ENCODE measurements around the gene DYNLL2. TPM values are rescaled to one million over a fixed set of nuclear protein-coding genes. Genes with fewer than 3 reads are reported as not detected.
"Not testable (repeated sequence)": the region's sequence is repeated elsewhere in the genome, so short reads cannot be mapped to it uniquely, and the experiment has no call there.

The DYNLL2 gene
- total RNA-seq, 1 donor from 2014 or later: 28.3 TPM

- intact Hi-C loops (cut with DNase I): no loop called here
- DNase-seq (ENCODE audit: low spot score) (no peak), ATAC-seq (no peak)
These were observed 9.7 kb downstream of the DYNLL2 start for GRCh38 chr17:58092797-58093385.

GRCh38 chr17:58094118-58094517 is 10.9 kb downstream of the DYNLL2 start:
- no peak for ATAC-seq
- intact Hi-C loops (cut with DNase I): no loop called here

GRCh38 chr17:58096892-58097291 is 13.7 kb downstream of the DYNLL2 start:
- no peak for DNase-seq (ENCODE audit: low spot score)
- intact Hi-C loops (cut with DNase I): no loop called here

More at GRCh38 chr17:58094118-58094517, 10.9 kb downstream of the DYNLL2 start:
- no peak for DNase-seq (ENCODE audit: low spot score)

GRCh38 chr17:58097384-58098088 is 14.3 kb downstream of the DYNLL2 start:
- DNase-seq (ENCODE audit: low spot score): no peak
- intact Hi-C loops (cut with DNase I): no loop called here
- ATAC-seq: no peak

More at GRCh38 chr17:58096892-58097291, 13.7 kb downstream of the DYNLL2 start:
- ATAC-seq: no peak

- intact Hi-C loops (cut with DNase I): no loop called here
- DNase-seq (ENCODE audit: low spot score): no peak
- ATAC-seq: no peak
These were observed 17.3 kb downstream of the DYNLL2 start for GRCh38 chr17:58100506-58100905.

- intact Hi-C loops (cut with DNase I); DNase-seq (ENCODE audit: low spot score); ATAC-seq: not testable (repeated sequence)
These were observed 18.7 kb downstream of the DYNLL2 start for GRCh38 chr17:58101898-58102297.

GRCh38 chr17:58105093-58105492 is 21.9 kb downstream of the DYNLL2 start:
- intact Hi-C loops (cut with DNase I): no loop called here
- ATAC-seq: no peak
- no peak for DNase-seq (ENCODE audit: low spot score)

- intact Hi-C loops (cut with DNase I): no loop called here
- ATAC-seq (no peak), DNase-seq (ENCODE audit: low spot score) (no peak)
These were observed 24.1 kb downstream of the DYNLL2 start for GRCh38 chr17:58107306-58107705.

- no peak for ATAC-seq
- intact Hi-C loops (cut with DNase I): no loop called here
These were observed 26.0 kb downstream of the DYNLL2 start for GRCh38 chr17:58109197-58109596.

GRCh38 chr17:58110012-58110411 is 26.8 kb downstream of the DYNLL2 start:
- intact Hi-C loops (cut with DNase I): loop anchor here (10.0 kb wide), 1 partner anchor 255 kb away; the partner anchor contains the start of gene MRPS23
- ATAC-seq (no peak), DNase-seq (ENCODE audit: low spot score) (no peak)

More at GRCh38 chr17:58109197-58109596, 26.0 kb downstream of the DYNLL2 start:
- no peak for DNase-seq (ENCODE audit: low spot score)

- ATAC-seq: no peak
- no peak for DNase-seq (ENCODE audit: low spot score)
- intact Hi-C loops (cut with DNase I): loop anchor here (10.0 kb wide), 1 partner anchor 257 kb away; the partner anchor contains the start of gene MRPS23
These were observed 28.5 kb downstream of the DYNLL2 start for GRCh38 chr17:58111676-58112075.

- intact Hi-C loops (cut with DNase I): loop anchor here (10.0 kb wide), 1 partner anchor 258 kb away; the partner anchor contains the start of gene MRPS23
- ATAC-seq (peak; percentile 81), DNase-seq (ENCODE audit: low spot score) (peak; percentile 89)
These were observed 29.9 kb downstream of the DYNLL2 start for GRCh38 chr17:58112970-58113631.

- intact Hi-C loops (cut with DNase I): loop anchor here (10.0 kb wide), 1 partner anchor 259 kb away; the partner anchor contains the start of gene MRPS23
- no peak for ATAC-seq
These were observed 30.7 kb downstream of the DYNLL2 start for GRCh38 chr17:58113947-58114346.

GRCh38 chr17:58117382-58117781 is 34.2 kb downstream of the DYNLL2 start:
- intact Hi-C loops (cut with DNase I): loop anchor here (10.0 kb wide), 1 partner anchor 263 kb away; the partner anchor contains the start of gene MRPS23
- no peak for DNase-seq (ENCODE audit: low spot score)
- no peak for ATAC-seq

More at GRCh38 chr17:58113947-58114346, 30.7 kb downstream of the DYNLL2 start:
- DNase-seq (ENCODE audit: low spot score): no peak

GRCh38 chr17:58119491-58119890 is 36.3 kb downstream of the DYNLL2 start:
- no peak for DNase-seq (ENCODE audit: low spot score)
- intact Hi-C loops (cut with DNase I): loop anchor here (10.0 kb wide), 1 partner anchor 265 kb away; the partner anchor contains the start of gene MRPS23
- no peak for ATAC-seq

- DNase-seq (ENCODE audit: low spot score) (no peak), ATAC-seq (no peak)
- intact Hi-C loops (cut with DNase I): no loop called here
These were observed 37.1 kb downstream of the DYNLL2 start for GRCh38 chr17:58120195-58120822.

- no peak for DNase-seq (ENCODE audit: low spot score)
- ATAC-seq: no peak
- intact Hi-C loops (cut with DNase I): no loop called here
These were observed 38.7 kb downstream of the DYNLL2 start for GRCh38 chr17:58121925-58122324.

GRCh38 chr17:58127846-58128245 is 44.6 kb downstream of the DYNLL2 start:
- intact Hi-C loops (cut with DNase I): no loop called here
- ATAC-seq (no peak), DNase-seq (ENCODE audit: low spot score) (no peak)

- intact Hi-C loops (cut with DNase I); ATAC-seq; DNase-seq (ENCODE audit: low spot score): not testable (repeated sequence)
These were observed 49.5 kb downstream of the DYNLL2 start for GRCh38 chr17:58132697-58133096.
